ENCODE data around the gene HAP1. TPM values are rescaled to one million over a fixed set of nuclear protein-coding genes. Genes with fewer than 3 reads are reported as not detected.

HAP1 gene
- total RNA-seq, 3 donors from 2014 or later (not counting 1 experiment from before 2014, with no cell fraction given) = not detected

DNA sequence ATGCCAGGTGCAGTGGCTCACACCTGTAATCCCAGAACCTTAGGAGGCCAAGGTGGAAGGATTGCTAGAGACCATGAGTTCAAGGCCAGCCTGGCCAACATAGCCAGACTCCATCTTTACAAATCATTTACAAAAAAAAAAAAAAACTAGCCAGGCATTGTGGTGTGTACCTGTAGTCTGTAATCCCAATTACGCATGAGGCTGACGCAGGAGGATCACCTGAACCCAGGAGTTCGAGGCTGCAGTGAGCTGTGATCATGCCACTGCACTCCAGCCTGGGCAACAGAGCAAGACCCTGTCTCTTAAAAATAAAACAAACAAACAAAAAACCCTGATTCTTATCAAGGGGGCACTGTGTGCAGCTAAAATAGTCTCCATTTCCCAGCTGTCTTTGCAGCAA is 16.8 kb upstream of the HAP1 start:
- WGBS (ENCODE audit: insufficient coverage) = 89% methylated on average over 3 of the region's 3 CpGs
- intact Hi-C loops (cut with micrococcal nuclease) = no loop called here
- ATAC-seq = no peak

DNA sequence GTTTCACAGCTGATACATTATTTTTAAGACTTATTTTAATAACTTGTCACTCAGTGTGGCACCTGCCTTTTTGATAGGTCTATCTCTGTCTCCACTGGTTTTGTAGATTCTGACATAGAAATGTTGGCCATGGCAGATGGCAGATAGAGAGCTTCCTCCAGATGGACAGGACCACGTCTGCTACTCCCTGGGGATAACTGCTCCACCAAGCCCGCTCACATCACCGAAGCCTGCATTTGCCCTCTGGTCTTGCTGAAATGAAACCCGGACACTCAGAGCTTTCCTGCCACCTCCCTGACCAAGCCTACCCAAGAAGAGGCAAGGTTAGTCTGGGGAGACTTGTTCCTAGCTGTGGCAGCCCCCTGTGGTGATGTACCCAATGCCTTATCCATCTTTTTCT is 16.4 kb upstream of the HAP1 start:
- Histone ChIP-seq H3K4me1 (ENCODE audit: control insufficient read depth, insufficient read depth, low read length) (no peaks in the 10 kb centered on the region), H3K4me3 (ENCODE audit: low read length) (no peak overlapping the region), H3K27ac (ENCODE audit: low read length) (no peak overlapping the region), H3K36me3 (ENCODE audit: control insufficient read depth, insufficient read depth, low read length) (no peaks in the 10 kb centered on the region), H3K27me3 (ENCODE audit: control insufficient read depth, insufficient read depth, low read length) (no peaks in the 10 kb centered on the region), H3K9me3 (ENCODE audit: control insufficient read depth, insufficient read depth, low read length) (no peaks in the 10 kb centered on the region)
- 67% methylated on average over 4 of the region's 4 CpGs for WGBS (ENCODE audit: insufficient coverage)
- DNase-seq (no peak), ATAC-seq (no peak)
- Mint-ChIP-seq H3K36me3 (no peaks in the 10 kb centered on the region), H3K27me3 (ENCODE audit: low read depth in 2 of 2) (no peaks in the 10 kb centered on the region), H3K27ac (no peak overlapping the region), H3K9me3 (no peaks in the 10 kb centered on the region), H3K4me1 (no peaks in the 10 kb centered on the region), H3K4me3 (no peak overlapping the region)
- intact Hi-C loops (cut with micrococcal nuclease) = no loop called here
- TF ChIP-seq, protein P1, sequence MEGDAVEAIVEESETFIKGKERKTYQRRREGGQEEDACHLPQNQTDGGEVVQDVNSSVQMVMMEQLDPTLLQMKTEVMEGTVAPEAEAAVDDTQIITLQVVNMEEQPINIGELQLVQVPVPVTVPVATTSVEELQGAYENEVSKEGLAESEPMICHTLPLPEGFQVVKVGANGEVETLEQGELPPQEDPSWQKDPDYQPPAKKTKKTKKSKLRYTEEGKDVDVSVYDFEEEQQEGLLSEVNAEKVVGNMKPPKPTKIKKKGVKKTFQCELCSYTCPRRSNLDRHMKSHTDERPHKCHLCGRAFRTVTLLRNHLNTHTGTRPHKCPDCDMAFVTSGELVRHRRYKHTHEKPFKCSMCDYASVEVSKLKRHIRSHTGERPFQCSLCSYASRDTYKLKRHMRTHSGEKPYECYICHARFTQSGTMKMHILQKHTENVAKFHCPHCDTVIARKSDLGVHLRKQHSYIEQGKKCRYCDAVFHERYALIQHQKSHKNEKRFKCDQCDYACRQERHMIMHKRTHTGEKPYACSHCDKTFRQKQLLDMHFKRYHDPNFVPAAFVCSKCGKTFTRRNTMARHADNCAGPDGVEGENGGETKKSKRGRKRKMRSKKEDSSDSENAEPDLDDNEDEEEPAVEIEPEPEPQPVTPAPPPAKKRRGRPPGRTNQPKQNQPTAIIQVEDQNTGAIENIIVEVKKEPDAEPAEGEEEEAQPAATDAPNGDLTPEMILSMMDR (IDR thresholded peaks at IDR 0.05) = no peak

More for the DNA sequence above, 16.8 kb upstream of the HAP1 start:
- H3K4me3 Mint-ChIP-seq = no peak overlapping the region
- TF ChIP-seq, protein P1 (IDR thresholded peaks at IDR 0.05) = no peak
- no peaks in the 10 kb centered on the region for H3K9me3 Mint-ChIP-seq
- H3K27ac Mint-ChIP-seq = no peak overlapping the region
- no peaks in the 10 kb centered on the region for H3K27me3 Mint-ChIP-seq (ENCODE audit: low read depth in 2 of 2)
- DNase-seq = no peak
- no peak overlapping the region for H3K4me3 ChIP-seq (ENCODE audit: low read length)
- no peaks in the 10 kb centered on the region for H3K27me3 ChIP-seq (ENCODE audit: control insufficient read depth, insufficient read depth, low read length)
- H3K36me3 Mint-ChIP-seq = no peaks in the 10 kb centered on the region
- H3K36me3 ChIP-seq (ENCODE audit: control insufficient read depth, insufficient read depth, low read length) = no peaks in the 10 kb centered on the region
- H3K4me1 Mint-ChIP-seq = no peaks in the 10 kb centered on the region
- no peaks in the 10 kb centered on the region for H3K9me3 ChIP-seq (ENCODE audit: control insufficient read depth, insufficient read depth, low read length)
- no peaks in the 10 kb centered on the region for H3K4me1 ChIP-seq (ENCODE audit: control insufficient read depth, insufficient read depth, low read length)
- no peak overlapping the region for H3K27ac ChIP-seq (ENCODE audit: low read length)

- ATAC-seq = no peak
- TF ChIP-seq, protein P1 (IDR thresholded peaks at IDR 0.05) = no peak
These were observed 13.8 kb upstream of the HAP1 start for GRCh38 chr17:41748275-41748674.

DNA sequence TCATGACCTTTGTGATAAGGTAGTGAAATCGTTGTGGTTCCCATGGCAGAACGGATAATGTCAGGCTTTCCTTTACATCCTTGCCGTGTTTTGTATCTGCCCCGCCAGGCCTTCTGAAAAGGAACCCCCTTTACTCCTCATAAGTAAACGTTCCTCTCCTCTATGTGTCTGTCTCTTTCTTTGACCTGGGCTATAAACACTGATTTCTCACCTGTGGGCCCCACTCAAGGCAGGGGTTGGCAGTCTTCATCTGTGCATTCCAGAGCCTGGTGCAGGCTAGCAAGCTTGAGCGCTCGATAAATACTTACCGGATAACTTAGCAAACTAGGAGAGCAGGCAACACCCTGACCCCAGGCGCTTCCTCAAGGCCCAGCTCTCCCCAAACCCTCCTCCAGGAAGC is 7.3 kb upstream of the HAP1 start:
- intact Hi-C loops (cut with micrococcal nuclease) = no loop called here
- Mint-ChIP-seq H3K36me3 (no peaks in the 10 kb centered on the region), H3K4me1 (no peaks in the 10 kb centered on the region), H3K9me3 (no peaks in the 10 kb centered on the region), H3K4me3 (no peak overlapping the region), H3K27me3 (ENCODE audit: low read depth in 2 of 2) (peaks cover under 1 to 6% of the 10 kb centered on the region in 2 donors), H3K27ac (no peak overlapping the region)
- Histone ChIP-seq H3K4me1 (ENCODE audit: control insufficient read depth, insufficient read depth, low read length) (peaks cover 4% of the 10 kb centered on the region), H3K4me3 (ENCODE audit: low read length) (no peak overlapping the region), H3K27me3 (ENCODE audit: control insufficient read depth, insufficient read depth, low read length) (peaks cover 7% of the 10 kb centered on the region), H3K27ac (ENCODE audit: low read length) (no peak overlapping the region), H3K9me3 (ENCODE audit: control insufficient read depth, insufficient read depth, low read length) (no peaks in the 10 kb centered on the region), H3K36me3 (ENCODE audit: control insufficient read depth, insufficient read depth, low read length) (no peaks in the 10 kb centered on the region)
- TF ChIP-seq, protein P1 (IDR thresholded peaks at IDR 0.05) = no peak
- ATAC-seq = no peak
- 86% methylated on average over 9 of the region's 9 CpGs for WGBS (ENCODE audit: insufficient coverage)
- DNase-seq = no peak

More at GRCh38 chr17:41748275-41748674, 13.8 kb upstream of the HAP1 start:
- Mint-ChIP-seq H3K27ac (no peak overlapping the region), H3K4me3 (no peak overlapping the region), H3K9me3 (no peaks in the 10 kb centered on the region), H3K36me3 (no peaks in the 10 kb centered on the region), H3K27me3 (ENCODE audit: low read depth in 2 of 2) (no peaks in the 10 kb centered on the region), H3K4me1 (no peaks in the 10 kb centered on the region)
- H3K4me3 ChIP-seq (ENCODE audit: low read length) = no peak overlapping the region
- H3K36me3 ChIP-seq (ENCODE audit: control insufficient read depth, insufficient read depth, low read length) = no peaks in the 10 kb centered on the region
- intact Hi-C loops (cut with micrococcal nuclease) = no loop called here
- WGBS (ENCODE audit: insufficient coverage) = 93% methylated on average over 6 of the region's 6 CpGs
- H3K27me3 ChIP-seq (ENCODE audit: control insufficient read depth, insufficient read depth, low read length) = no peaks in the 10 kb centered on the region
- H3K27ac ChIP-seq (ENCODE audit: low read length) = no peak overlapping the region
- H3K4me1 ChIP-seq (ENCODE audit: control insufficient read depth, insufficient read depth, low read length) = no peaks in the 10 kb centered on the region
- no peaks in the 10 kb centered on the region for H3K9me3 ChIP-seq (ENCODE audit: control insufficient read depth, insufficient read depth, low read length)
- DNase-seq = no peak
